Endothelial cell of hepatic sinusoid (primary cell): ENCODE measurements around the gene RAP1GAP.

ENCODE experiments used
- in situ Hi-C: cut with HindIII; loops from 2 replicates; pipeline ENCODE4 v1.10.0; 2017; ENCODE audit warnings: low sequenced_read_pairs

Gene RAP1GAP

GRCh38 chr1:21669258-21670058 is at the start of gene RAP1GAP:
Gene RAP1GAP, minus strand, starts transcription at chr1:21669357. Its CDS starts 49,325 bp downstream, at chr1:21620032.
- in situ Hi-C loops = loop anchor here (25.0 kb wide), 1 partner anchor 307 kb away; no protein-coding TSS in a partner anchor

- in situ Hi-C loops = no loop called here
These were observed 47.0 kb upstream of the RAP1GAP start for GRCh38 chr1:21716169-21716568.

GRCh38 chr1:21707891-21708290 is 38.7 kb upstream of the RAP1GAP start:
- in situ Hi-C loops = no loop called here

- in situ Hi-C loops = no loop called here
These were observed 38.1 kb upstream of the RAP1GAP start for GRCh38 chr1:21707086-21707840.

GRCh38 chr1:21706151-21706835 is 37.1 kb upstream of the RAP1GAP start:
- in situ Hi-C loops = no loop called here

GRCh38 chr1:21705303-21705980 is 36.3 kb upstream of the RAP1GAP start:
- in situ Hi-C loops = no loop called here

- in situ Hi-C loops = no loop called here
These were observed 35.0 kb upstream of the RAP1GAP start for GRCh38 chr1:21704145-21704544.

- in situ Hi-C loops = no loop called here
These were observed 34.3 kb upstream of the RAP1GAP start for GRCh38 chr1:21703318-21703963.

- in situ Hi-C loops = no loop called here
These were observed 33.6 kb upstream of the RAP1GAP start for GRCh38 chr1:21702780-21703179.

GRCh38 chr1:21701401-21701800 is 32.2 kb upstream of the RAP1GAP start:
- in situ Hi-C loops = no loop called here

GRCh38 chr1:21700094-21700493 is 30.9 kb upstream of the RAP1GAP start:
- in situ Hi-C loops = no loop called here

- in situ Hi-C loops = no loop called here
These were observed 27.8 kb upstream of the RAP1GAP start for GRCh38 chr1:21696931-21697330.

- in situ Hi-C loops = no loop called here
These were observed 24.6 kb upstream of the RAP1GAP start for GRCh38 chr1:21693732-21694131.

- in situ Hi-C loops = no loop called here
These were observed 22.6 kb upstream of the RAP1GAP start for GRCh38 chr1:21691739-21692138.

GRCh38 chr1:21689661-21690372 is 20.7 kb upstream of the RAP1GAP start:
- in situ Hi-C loops = no loop called here

GRCh38 chr1:21687081-21687529 is 17.9 kb upstream of the RAP1GAP start:
- in situ Hi-C loops = no loop called here

GRCh38 chr1:21685946-21686678 is 17.0 kb upstream of the RAP1GAP start:
- in situ Hi-C loops = no loop called here

- in situ Hi-C loops = no loop called here
These were observed 12.3 kb upstream of the RAP1GAP start for GRCh38 chr1:21681426-21681825.

GRCh38 chr1:21680918-21681317 is 11.8 kb upstream of the RAP1GAP start:
- in situ Hi-C loops = no loop called here
